GM21528 (cell line): Measurements from ENCODE around the gene IRF2BP2.

Experiments
- ATAC-seq: cut with Tn5 transposase; IDR thresholded peaks from one replicate; pipeline ENCODE4 v1.9.1; 2021; ENCODE audit warnings: mild to moderate bottlenecking, moderate library complexity; ENCODE audit not compliant: unreplicated experiment, low FRiP score

The IRF2BP2 gene

DNA sequence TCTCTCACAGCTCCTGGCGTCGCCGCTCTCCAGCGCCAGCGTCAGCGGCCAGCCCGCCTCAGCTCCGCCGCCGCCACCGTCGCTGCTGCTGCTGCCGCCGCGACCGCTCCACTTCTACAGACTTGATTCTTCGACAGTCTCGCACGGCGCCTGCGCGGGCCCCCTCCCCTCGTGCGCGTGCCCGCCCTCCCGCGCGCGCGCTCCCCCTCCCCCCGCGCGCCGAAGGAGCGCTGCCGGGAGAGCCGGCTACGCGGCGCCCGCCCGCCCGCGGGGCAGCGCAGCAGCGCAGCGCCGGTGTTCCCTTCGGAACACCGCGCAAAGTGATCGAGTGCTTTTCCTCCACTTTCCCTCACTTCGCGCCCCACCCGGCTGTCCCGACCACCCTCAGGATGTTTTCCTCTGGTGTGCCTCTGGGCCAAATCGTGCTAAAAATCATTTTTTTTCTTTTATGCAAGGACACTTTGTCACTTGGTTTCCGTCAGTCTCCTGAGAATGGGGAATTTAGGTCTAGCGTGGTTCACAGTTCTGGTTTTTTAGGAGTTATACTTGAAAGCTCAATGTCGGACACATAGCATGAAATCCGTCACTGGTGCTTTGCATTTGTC lies at the start of gene IRF2BP2:
IRF2BP2 (minus strand) TSS at position 118 of the 605 bp plus-strand sequence. CDS start 684 bp downstream, outside the sequence.
- peak; percentile 25 for ATAC-seq

DNA sequence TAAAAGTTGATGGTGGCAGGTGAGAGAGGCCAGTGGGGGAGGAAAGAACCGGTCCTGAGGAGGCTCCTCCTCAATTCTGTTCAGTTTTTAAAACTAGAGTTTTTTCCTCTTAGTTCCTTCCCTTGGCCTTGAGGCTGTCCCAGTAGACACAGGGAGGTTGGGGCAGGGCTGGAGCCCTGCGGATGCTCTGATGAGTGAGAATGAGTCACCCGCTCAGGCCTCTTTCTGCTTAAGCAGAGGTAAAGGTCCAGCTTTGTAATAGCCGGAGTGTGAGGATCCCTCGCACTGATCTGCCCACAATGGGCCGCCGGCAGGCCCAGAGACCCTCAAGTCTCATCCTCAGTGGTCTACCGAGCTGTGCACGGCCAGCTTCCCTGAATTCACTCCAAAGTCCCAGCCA lies 49.6 kb upstream of the IRF2BP2 start:
- no peak for ATAC-seq

DNA sequence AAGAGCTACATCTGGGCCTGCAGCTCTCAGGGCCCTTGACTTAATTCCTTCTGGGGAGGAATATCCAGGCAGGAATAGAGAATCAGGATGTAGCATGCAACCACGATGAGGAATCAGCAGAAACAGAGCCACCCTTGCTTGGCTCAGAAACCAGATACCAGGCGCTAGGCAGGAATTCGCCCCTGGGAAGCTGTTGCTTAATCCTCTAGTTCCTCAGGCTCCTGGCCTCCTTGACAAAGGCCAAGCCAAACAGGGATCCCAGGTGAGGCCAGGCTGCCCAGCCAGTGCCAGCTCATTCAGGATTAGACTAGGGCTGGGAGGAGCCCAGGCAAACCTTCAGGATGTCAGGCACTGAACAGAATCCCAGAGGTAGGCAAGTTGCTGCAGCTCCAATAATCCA lies 48.2 kb upstream of the IRF2BP2 start:
- ATAC-seq, result no peak

DNA sequence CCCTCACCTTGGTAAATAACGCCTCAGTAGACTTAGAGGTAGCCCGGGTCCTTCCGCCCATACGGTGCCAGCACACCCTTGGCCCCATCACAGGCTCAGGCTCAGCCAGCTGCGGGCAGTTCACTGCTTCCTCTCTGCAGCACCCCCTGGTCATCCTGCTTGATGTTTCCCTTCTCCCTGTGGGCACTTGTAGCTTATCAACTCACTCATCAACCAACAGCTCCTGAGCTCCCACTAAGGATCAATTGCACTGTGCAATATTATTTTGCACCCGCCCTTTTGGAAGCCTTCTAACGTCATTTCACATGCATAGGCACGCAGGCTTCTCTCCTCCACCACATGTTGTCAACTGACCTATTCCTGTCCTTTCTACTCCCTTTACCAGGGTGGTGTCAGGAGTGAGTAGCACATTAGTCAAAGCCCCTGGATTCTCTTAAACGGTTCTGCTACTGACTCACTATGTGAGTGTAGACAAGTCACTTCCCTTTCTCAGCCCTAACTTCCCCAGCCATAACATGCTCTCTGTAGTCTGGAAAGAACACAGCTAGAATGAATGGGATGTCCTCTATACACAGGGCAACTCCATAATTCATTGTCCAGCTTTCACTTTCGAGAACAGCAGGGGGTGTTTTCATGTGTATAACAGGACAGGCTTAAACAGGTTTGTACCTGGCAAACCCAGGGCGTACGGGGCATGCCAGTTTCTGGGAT lies 47.1 kb upstream of the IRF2BP2 start:
- no peak for ATAC-seq

DNA sequence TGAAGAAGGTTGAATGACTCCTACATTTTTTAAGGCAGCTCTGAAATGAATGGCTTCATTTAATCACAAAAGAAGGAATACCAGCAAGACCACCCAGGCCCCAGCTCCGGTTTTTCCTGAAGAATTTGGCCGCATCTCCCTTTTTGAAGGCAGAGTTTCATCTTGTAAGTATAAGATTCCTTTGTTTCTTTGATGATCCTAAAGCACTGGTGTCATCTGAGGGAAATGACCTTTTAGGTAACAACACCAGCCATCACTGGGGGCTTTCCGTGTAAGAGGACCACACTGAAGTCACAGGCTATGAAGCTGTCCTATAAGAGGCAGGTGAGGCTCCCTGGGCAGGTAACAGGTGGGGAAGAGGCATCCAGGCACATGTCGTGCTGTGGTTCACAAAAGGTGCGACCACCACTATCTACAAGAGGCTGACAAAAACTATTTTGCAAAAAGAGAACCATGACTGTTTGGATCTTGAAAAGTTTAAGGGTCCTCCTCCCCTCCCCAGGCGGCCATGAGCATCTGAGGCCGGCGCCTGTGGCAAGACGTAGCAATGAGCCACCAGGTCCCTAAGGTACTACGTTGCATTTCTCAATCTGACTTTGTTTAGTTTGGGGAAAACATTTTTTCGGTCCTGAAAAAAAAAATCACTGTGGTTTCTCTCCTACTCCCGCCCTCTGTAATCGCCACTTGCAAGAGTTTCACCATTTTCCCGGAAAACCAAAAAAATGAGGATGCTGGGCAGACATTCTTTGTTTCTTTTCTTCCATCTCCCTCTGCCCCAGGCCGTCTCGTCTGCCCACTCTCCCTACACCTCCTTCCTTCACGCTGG lies 46.3 kb upstream of the IRF2BP2 start:
- ATAC-seq, result no peak

DNA sequence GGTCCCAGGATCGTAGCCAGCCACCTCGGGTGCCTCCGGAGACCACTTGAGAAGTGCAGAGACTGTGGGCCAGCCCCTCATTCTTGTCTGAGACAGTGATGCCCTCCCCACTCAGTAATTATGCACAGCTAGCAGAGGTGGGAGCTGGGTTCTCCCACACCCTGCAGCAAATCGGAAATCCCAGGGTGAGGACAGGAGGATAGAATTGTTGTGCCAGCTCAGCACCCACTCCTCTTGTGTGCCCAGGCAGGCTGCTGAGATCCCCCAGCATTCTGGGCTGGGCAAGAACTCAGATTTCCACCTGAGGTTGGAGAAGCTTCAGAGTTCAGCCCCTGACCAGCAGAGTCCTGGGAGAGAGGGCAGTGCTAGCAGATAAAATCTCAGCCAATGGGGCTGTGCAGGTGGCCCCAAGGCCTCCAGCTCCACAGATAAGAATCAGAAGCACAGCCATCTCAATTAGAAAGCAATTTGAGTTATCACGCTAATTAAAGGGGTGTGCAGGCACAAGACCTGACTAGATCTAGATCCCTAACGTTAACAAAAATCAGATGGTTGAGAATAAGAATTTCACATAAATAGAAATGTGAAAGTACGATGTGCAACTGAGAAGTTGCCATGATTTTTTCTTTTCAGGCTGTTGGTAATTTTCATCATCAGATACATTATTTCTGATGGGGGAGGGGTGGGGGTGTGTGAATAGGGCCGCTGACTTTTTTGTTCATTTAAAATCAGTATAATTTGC lies 45.5 kb upstream of the IRF2BP2 start:
- ATAC-seq, result no peak

DNA sequence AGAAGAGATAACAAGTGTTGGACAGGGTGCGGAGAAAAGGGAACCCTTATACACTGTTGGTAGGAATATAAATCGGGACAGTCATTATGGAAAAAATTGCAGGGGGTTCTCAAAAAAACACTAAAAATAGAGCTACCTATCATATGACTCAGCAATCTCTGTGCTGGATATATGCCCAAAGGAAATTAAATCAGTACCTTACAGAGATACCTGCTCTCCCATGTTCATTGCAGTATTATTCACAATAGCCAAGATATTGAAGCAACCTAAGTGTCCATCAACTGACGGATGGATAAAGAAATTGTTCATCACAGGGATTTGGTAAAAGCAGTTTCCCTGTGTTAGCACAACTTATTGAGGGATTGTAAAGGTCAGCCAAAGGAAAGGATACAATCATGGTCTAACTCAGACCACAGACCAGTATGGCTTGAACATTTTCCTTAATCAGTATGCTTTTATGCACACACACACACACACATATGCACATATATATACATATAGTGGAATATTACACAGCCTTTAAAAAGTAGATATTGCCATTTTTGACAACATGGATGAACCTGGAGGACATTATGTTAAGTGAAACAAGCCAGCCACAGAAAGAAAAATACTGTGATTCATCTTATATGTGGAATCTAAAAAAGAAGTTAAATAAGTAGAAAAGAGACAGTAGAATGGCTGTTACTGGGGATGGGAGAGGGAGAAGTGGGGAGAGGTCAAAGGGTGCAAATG lies 44.2 kb upstream of the IRF2BP2 start:
- no peak for ATAC-seq

DNA sequence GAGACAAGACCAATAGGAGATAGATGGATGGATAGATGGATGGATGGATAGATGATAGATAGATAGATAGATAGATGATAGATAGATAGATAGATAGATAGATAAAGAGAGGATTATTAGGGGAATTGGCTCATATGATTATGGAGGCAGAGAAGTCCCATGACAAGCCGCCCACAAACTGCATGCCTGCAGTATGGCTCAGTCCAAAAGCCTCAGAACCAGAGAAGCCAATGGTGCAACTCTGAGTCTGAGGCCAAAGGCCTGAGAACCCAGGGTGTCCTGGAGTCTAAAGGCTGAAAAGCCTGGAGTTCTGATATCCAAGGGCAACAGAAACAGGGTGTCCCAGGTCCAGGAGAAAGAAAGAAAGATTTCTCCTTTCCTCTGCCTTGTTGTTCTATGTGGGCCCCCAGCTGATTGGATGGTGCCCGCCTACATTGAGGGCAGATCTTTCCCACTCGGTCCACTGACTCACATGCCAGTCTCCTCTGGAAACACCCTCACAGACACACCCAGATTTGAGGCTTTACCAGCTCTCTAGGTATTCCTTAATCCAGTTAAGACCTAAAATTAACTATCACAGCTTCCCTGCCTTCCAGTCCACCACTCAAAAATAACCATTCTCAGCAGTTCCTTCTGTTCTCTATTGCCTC lies 39.6 kb upstream of the IRF2BP2 start:
- no peak for ATAC-seq

DNA sequence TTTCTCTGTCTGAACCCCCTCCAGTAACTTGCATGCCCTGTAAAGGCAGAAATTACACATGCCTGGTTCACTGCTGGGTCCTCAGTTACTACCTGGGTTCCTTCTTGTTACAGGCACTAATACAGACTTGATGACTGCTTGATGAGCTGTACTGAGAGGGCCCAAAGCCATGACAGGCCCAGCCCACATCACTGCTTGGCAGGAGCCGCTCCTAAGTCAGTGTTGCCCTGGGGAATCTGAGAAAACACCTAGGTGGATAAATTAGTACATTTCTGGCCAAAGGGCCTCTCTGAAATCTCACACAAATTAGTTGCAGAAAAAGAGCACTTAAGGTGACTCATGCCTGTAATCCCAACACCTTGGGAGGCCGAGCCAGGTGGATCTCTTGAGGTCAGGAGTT lies 37.8 kb upstream of the IRF2BP2 start:
- no peak for ATAC-seq

DNA sequence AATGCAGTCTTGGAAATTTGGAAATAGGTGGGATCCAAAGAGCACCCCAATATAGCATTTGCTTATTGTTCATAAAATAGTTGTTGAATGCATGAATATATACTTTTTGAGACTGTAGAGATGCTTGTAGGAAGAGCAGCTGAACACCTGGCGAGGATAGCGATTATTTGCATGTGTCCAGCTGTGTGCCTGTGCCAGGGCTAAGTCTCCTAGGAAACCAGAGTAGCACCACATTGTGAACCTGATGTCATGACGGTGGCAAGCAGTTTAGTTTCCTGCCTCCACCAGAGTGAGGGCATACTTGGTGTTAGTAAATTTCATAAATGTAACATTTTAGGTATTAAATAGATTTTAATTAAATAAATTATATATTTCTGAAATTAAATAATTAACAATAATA lies 37.3 kb upstream of the IRF2BP2 start:
- no peak for ATAC-seq

DNA sequence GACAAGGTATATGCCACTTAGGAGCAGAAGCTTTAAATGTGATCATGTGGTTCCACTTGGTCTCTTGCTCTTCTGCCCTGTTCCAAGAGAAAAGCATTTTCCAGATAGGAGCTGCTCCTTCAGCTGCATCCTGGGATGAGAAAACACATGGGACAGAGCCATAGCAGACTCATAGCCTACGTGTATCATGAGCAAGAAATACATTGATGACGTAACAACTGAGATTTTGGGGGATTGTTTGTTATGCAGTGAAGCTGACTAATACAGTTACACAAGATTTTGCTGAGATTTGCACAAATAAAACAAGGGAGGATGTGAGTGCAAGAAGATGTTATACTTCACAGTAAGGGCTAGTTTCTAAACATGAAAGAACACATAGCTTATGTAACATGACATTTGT lies 36.0 kb upstream of the IRF2BP2 start:
- no peak for ATAC-seq

DNA sequence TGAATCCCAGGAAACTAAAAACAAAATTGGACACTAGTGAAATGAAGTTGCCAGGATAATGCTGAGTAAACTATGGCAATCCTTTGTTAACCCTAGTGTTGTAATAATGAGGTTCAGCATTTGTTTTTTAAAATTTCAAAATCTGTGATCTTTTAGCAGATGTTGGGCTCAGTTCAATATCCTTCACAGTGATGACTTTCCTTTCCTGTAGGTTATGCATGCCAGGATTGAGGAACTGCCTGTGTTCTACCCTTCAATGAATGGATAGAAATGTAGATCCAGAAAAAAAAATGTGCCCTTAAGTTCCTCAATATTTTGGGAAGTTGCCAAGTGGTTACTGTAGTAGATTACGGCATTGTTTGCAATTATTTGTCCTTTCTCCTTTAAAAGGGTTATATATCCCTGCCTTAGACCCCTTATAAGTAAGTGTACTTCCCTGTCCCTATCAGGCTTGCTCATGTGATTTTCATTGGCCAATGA lies 35.5 kb upstream of the IRF2BP2 start:
- no peak for ATAC-seq

DNA sequence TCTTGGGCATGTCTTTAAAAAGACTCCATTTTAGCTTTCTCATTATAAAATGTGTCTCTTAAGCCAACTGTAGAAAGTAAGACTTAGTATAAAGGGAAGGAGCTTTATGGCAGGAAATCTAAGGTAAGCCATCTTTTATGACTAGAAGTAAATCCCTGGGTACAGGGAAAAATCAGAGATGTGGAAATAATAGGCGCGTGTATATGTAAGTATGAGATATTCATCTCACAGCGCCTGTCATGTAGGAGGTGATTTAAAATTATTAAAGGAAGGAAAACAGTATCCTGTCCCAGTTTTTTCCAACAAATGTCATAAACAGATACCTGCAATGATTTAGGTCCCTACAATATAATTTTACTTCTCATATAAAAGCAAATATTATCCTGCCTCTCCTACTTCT lies 35.0 kb upstream of the IRF2BP2 start:
- ATAC-seq, result no peak

DNA sequence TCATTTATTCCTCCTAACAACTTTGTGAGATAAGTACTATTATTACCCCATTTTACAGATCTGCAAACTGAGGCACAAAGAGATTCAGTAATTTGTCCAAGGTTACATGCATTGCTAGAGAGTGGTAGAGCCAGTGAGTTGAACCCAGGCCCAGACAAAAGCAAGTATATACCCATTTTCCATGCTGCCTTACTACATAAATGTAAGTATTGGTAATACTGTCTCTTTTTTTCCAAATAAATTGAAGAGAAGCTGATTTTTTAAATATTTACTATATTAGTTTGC lies 33.8 kb upstream of the IRF2BP2 start:
- no peak for ATAC-seq

DNA sequence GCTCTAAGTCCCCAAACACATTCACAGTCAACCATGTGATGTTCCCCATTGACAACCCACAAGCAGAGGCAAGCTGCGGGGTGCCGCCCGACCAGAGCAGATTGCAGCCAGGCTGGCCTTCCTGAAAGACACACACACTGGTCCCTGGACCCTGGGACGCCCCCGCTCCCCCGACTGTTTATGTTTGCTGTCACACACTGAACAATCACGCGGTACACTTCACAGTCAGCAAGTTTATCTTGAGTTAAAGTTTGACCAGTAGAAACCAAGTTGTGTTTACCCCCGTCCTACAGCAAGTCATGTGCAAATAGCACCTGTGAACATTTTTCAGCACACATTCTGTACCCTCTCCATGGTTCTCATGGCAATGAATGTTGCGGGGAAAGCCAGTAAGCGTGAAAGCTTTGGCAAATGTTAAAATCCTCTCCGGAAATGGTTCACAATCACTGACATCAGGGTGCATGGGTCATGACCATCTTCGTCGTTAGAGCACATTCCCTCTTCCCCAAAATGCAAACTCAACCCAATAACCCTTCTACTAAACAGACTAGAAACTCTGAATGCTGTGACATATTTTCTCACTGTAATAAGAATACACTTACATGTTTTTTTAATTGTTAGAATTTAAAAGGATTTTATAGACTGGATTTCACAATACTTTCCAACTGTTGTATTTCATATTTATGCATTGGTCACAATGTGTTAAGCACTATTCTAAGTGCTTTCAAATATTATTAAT lies 33.3 kb upstream of the IRF2BP2 start:
- no peak for ATAC-seq

DNA sequence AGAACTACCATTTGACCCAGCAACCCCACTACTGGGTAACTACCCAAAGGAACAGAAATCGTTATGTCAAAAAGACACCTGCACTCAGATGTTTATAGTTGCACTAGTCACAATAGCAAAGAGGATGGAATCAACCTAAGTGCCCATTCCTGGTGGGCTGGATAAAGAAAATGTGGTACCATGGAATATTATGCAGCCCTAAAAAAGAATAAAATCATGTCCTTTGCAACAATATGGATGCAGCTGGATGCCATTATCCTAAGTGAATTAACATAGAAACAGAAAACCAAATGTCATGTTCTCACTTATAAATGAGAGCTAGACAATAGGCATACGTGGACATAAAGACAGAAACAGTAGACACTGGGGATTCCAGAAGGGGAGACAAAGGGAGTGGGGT lies 32.5 kb upstream of the IRF2BP2 start:
- ATAC-seq, result no peak

DNA sequence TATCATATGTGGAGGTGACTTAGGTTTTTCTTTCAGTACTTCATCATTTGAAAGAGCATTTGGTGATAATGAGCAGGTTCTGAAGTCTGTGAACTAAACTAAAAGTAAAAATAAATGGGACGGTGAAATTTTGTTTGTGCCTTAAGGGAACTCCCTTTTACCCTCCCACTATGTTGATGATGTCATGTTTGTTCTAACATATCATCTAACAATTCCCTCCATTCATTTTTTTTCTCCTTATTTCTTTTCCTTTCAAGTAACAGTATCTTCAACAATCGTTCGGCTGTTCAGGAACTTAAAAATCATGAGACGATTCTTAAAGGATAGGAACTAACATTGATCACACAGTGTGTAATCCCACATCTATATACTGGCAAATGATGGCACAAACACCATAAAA lies 30.0 kb upstream of the IRF2BP2 start:
- no peak for ATAC-seq

DNA sequence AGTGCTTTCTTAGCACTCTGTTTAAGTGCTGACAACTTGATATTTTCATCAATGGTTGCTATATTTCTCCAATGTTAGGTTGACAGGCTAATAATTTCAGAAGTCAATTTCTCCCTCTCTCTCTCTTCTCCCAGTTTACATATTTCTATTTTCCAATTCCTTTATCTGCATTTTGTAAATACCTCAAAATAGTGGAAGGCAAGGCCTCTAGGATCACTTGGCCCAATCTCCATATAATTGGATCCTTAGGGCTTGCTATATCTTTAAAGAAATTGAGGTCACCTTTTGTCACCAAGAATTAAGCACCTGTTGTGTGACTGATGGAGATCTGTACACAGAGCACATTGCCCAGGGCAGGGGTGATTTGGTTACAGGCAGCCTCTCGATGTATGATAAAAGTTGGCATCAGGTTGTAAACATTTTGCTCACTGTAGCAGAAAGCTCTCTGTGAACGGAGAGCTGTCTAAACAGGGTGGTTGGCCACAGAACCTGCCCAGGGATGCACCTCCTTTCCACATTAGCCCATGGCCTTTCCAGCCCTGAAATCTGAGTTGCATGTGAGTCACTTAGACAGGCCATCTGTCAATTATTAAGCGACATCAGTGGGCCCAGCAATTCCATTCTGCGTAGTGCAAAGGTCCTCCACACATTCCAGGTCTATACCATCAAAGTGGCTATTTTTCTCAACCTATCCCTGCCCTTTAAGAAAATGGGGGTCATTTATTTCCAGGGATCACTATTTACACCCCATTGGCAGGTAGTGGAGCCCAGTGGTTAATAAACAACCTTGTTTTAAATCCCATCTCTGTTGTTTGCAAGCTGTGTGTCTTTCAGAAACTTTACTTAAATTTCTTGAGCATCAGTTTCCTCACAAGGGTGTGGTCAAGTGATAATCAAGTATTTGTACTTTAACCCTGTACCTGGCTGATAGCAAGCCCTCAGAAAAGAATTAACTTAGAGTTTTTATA lies 29.1 kb upstream of the IRF2BP2 start:
- no peak for ATAC-seq
